Right ventricle myocardium superior (tissue), 1 donor: ENCODE data around the gene TCTN1. TPM values are rescaled to one million over a fixed set of nuclear protein-coding genes. Genes with fewer than 3 reads are reported as not detected.
"Not testable (repeated sequence)": the region's sequence is repeated elsewhere in the genome, so short reads cannot be mapped to it uniquely, and the experiment has no call there.

Source experiments
- ATAC-seq: fragments of 200-7000 bp; cut with Tn5 transposase; one replicate; pipeline ENCODE4 v1.9.1; 2020; ENCODE audit warnings: mild to moderate bottlenecking; ENCODE audit not compliant: poor library complexity
- DNase-seq: peaks from one replicate; pipeline ENCODE4 v3.0.0-alpha.2; 2020
- intact Hi-C: fragments of 100-400 bp; cut with DNase I; formaldehyde crosslinking; loops from one replicate; pipeline ENCODE4 v1.11.2; 2022
- long read RNA-seq: library from polyadenylated mRNA; unstranded; transcript quantifications from one replicate; pipeline ENCODE4 v2.0.0, GENCODE V29; 2021
- total RNA-seq: library from RNA; stranded (reverse); fragmentation: NEBNext Ultra II Directional; extraction: Animal tissue kit (Norgen Biotek cat#: 25700); gene quantifications from one replicate; pipeline ENCODE4 v1.2.1, GENCODE V29; 2021
- donor health status: DM: no; HTN: yes; CAD: no; lungs with severe emphysema.

Gene TCTN1
- 21.1 TPM for total RNA-seq
- long read RNA-seq, transcript TCTN1-223 (4 exons, 2,149 nt): minor isoform, 5 of 30 reads
- long read RNA-seq, transcript TCTN1-225 (15 exons, 2,309 nt): major isoform, 12 of 30 reads
- long read RNA-seq, partial matches to known transcripts: 1 of 30 reads
- long read RNA-seq, other reads (novel, unspliced or antisense): 10 of 30 reads

DNA sequence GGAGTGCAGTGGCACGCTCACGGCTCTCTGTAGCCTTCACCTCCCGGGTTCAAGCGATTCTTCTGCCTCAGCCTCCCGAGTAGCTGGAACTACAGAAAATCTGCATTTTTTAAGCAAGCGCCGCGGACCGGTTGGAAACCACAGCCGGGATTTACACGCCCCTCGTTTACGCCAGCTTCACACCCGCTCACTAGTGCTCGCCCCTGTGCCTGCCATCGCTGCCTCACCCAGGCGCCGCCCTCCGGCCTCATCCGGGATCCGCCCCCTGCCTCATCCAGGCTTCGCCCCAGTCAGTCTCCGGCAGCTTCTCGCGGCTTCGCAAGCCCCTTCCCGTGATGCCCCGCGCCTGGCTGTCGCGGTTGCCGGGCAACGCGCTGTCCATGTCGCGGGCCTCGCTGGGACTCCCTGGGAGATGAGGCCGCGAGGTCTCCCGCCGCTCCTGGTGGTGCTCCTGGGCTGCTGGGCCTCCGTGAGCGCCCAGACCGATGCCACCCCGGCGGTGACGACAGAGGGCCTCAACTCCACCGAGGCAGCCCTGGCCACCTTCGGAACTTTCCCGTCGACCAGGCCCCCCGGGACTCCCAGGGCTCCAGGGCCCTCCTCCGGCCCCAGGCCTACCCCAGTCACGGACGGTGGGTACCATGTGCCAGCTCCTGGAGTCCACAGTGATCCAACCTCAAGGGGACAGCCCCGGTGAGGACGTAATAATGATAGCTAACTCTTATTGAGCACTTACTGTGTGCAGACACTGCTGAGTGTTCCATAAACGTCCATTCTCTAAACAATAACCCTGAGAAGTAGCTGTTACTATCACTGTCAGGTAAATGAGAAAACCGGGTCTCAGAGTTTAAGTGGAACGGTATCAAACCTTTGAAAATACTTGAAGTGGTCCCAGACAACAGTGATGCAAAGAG is at the start of gene TCTN1:
TSS of gene TCTN1 (plus strand) at position 359 of the 914 bp plus-strand sequence. CDS start at position 413, 54 bp downstream.
- intact Hi-C loops: no loop called here
- DNase-seq (peak; percentile 99), ATAC-seq (peak; percentile 99)

DNA sequence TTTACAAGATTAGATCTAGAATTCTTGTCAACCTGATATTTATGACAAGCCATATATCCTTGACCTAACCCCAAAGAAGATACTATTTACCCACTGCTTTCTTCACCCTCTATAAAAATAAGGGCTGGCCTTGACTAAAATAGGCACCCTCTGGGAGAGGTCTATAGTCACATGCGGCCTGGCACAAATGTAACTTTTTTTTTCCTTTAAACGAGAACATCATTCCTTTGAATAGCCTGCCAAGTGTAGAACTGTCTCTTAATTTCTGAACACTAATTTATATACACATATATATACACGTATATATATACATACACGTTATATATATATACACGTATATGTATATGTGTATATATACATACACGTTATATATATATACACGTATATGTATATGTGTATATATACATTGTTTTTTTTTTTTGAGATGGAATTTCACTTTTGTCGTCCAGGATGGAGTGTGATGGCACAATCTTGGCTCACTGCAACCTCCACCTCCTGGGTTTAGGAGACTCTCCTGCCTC is 49.4 kb upstream of the TCTN1 start:
- no peak for DNase-seq
- ATAC-seq: peak; percentile 38
- intact Hi-C loops: no loop called here

DNA sequence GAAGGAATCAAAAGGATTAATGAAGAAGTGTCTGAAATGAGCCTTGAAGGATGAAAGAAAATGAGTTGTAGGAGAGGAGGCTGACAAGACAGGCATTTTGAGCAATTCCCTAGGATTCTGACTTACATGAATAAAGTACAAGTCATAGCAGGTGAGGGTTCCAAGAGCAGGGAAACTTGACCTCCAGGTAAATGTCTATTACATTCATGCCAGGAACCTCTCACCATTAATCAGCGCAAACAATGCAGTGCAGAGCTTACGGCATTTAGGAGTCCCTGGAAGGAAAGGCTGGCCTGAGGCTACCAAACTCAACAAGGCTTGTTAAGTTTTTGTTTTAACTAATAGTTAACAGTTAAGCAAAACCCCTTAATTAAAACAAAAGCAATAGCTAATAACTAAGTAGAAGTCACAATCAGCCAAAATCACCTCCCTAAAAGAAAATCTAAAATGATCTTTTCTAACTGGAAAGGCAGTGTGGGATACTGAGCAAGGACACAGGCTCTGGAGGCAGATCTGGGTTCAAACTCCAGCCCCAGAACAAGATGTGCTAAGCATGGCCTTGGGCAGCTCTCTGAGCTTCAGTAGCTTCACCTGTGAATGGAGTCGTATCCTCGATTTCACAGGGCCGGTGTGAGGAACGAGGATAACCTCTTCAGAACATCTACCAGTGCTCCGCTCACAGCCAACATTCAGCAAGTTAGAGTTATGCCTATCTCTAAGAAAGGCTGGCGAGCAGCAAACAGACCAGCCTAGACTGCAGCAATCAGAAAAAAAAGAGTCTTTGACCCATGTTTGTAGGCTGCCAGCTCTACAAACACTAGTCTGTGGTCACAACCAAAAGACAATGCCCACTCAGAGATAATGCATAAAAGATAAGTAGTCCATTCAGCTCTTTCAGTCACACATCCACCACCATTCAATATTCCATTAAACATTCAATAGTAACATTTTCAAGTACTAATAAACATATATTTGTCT is 47.7 kb upstream of the TCTN1 start:
- ATAC-seq (peak; percentile 33), DNase-seq (no peak)
- intact Hi-C loops: no loop called here

DNA sequence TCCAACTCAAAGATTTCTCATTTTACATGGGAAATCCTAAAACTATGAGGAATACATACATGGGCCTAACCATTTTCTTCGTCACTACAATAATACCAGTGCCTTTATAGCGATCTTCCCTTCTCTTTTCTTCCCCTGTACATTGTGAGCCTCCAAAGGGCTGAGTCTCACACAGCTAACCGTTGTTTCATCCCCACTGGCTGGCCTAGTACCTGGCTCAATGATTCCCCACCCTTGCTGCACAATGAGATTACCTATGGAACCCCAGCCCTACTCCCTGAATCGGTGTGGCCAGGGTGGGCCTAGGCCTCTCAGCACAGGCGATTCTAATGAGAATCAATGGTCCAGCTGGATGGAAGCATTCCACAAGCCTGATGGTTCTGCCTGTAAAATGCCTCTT is 46.9 kb upstream of the TCTN1 start:
- intact Hi-C loops: no loop called here
- DNase-seq (no peak), ATAC-seq (no peak)

DNA sequence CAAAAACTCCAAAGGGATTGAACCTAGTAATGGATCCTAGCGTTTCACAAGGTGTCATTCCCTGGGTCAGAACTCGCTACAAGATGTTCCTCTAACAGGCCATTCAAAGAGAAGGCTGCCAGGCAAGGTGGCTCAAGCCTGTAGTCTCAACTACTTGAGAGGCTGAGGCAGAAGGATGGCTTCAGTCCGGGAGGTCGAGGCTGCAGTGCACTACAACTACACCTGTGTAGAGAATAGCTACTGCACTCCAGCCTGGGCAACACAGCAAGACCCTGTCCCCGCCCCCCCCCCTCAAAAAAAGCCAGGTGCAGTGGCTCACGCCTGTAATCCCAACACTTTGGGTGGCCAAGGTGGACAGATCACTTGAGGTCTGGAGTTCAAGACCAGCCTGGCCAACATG is 45.2 kb upstream of the TCTN1 start:
- intact Hi-C loops: no loop called here
- DNase-seq: no peak
- ATAC-seq: no peak

DNA sequence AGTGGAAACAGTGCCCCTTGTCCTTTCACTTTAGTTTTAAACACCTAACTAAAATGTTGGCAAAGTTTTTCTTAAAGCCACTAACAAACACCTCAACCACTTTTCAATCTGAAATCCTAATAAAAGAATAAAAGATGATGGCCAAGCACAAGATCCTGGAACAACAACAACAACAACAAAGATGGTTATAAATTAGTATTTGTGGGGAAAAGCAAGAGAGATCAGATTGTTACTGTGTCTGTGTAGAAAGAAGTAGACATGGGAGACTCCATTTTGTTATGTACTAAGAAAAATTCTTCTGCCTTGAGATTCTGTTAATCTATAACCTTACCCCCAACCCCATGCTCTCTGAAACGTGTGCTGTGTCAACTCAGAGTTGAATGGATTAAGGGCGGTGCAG is 44.1 kb upstream of the TCTN1 start:
- ATAC-seq, intact Hi-C loops: not testable (repeated sequence)

GRCh38 chr12:110570798-110571197 is 43.1 kb upstream of the TCTN1 start:
- DNase-seq, ATAC-seq, intact Hi-C loops: not testable (repeated sequence)

More for the DNA sequence above, 44.1 kb upstream of the TCTN1 start:
- not testable (repeated sequence) for DNase-seq

- DNase-seq: no peak
- intact Hi-C loops: no loop called here
- no peak for ATAC-seq
These were observed 39.9 kb upstream of the TCTN1 start for GRCh38 chr12:110574044-110574443.

DNA sequence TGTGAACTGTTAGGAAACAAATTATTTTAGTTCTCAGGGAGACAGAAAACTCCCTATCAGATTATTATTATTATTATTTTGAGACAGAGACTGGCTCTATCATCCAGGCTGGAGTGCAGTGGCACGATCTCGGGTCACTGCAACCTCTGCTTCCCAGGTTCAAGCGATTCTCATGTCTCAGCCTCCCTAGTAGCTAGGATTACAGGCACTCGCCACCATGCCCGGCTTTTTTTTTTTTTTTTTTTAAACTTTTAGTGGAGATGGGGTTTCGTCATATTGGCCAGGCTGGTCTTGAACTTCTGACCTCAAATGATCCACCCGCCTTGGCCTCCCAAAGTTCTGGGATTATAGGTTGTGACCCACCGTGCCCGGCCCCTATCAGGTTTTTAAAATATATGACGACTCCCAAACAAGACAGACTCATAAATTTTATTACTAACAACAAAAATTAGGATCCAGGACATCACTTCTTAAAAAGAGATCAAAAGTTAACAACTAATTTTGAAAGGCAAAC is 39.2 kb upstream of the TCTN1 start:
- ATAC-seq, intact Hi-C loops, DNase-seq: not testable (repeated sequence)

GRCh38 chr12:110575326-110575725 is 38.6 kb upstream of the TCTN1 start:
- DNase-seq: no peak
- intact Hi-C loops: no loop called here
- ATAC-seq: peak; percentile 66

DNA sequence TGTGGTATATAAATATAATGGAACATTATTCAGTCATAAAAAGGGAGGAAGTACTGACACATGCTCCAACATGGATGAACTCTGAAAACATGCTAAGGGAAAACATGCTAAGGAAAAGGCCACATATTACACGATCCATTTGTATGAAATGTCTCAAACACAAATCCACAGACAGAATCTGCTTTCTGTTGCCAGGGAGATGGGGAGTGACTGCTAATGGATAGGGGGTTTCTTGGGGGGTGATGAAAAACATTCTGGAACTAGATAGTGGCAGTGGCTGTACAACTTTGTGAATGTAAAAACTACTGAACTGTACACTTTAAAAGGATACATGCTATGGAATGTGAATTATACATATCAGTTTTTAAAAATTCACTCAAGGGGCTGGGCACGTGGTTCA is 37.4 kb upstream of the TCTN1 start:
- DNase-seq (no peak), ATAC-seq (no peak)
- intact Hi-C loops: no loop called here

DNA sequence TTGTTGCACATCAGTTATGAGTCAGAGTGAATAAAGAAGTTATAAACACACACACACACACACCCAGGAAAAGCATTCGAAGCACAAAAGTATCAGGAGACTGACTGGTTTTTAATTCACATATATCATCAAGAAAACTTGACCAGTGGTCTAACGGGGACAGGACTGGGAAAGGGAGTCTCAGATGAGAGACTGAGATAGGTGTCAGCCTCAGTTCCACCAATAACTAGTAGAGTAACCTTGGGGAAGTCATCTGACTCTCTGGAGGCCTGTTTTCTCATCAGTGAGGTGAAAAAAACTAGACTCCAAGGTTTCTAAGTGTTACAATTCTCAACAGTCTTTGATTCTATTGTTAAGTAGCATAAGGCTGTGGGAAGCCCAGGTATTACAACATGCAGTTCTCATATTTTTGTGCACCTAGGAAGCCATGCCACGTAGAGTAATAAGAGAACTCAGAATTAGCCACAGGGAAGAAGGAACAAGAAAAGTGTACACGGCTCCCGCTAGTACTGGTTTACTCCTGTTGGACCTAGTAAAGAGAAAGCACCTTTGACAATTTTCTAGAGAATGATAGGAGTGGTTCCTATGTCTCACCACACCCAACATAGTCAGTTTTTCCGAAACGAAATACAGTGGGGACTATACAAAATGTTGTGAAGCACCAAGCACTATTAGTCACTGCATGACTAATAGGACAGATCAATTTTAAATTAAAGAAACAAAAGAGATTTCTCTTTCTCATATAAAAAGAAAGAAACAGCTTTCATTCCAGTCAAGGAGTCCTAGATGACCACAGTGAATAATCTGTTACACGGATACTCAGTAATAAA is 35.9 kb upstream of the TCTN1 start:
- intact Hi-C loops: no loop called here
- ATAC-seq (no peak), DNase-seq (no peak)

DNA sequence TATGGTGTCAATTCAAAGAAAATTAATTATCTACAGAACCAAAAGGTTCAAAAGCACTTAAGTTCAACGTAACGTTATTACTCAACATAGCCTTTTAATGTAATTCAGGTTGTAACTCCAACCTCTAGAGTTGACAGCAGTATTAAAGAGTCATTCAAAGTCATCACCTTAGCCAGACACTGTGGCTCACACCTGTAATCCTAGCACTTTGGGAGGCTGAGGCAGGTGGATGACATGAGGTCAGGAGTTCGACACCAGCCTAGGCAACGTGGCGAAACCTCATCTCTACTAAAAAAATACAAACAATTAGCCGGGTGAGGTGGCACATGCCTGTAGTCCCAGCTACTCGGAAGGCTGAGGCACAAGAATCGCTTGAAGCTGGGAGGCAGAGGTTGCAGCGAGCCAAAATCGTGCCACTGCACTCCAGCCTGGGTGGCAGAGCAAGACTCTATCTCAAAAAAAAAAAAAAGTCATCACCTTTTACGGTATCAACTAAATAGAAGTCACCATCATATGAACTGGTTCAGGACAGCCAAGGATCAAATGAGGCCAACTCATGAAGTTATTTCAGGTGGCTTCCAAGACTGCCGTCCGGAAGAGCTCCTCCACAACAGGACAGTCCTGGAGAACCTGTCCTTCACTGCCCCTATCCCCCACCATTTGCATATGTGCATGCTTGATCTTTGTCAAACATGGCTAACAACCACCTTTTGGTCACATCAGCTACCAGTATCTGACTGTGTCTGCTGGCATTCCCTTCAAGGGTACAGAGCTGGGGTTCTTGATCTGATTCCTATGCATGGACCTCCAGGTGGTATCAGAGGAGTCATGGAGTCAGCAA is 35.0 kb upstream of the TCTN1 start:
- ATAC-seq (peak; percentile 3), DNase-seq (no peak)
- intact Hi-C loops: no loop called here

GRCh38 chr12:110579535-110580253 is 34.2 kb upstream of the TCTN1 start:
- DNase-seq (no peak), ATAC-seq (no peak)
- intact Hi-C loops: loop anchor here (5.0 kb wide), 1 partner anchor 32 kb away; no protein-coding TSS in a partner anchor

DNA sequence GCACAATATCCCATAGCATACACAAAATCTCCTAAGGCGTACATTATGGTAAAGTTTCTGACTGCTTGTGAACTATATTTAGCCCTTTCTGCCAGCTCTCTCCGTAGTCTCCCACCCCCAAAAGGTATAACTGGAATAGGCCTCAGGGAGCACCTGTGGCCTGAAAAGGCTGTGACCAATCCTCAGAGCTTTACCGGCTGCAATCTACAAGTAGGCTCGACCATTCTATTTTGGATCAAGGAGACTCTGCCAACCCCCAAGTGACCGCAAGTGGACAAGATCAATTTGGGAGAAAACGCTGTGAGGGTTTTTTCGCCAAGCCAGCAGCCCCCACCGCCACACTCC is 32.0 kb upstream of the TCTN1 start:
- ATAC-seq (peak; percentile 31), DNase-seq (no peak)
- intact Hi-C loops: loop anchor here (5.0 kb wide), 1 partner anchor 35 kb away; no protein-coding TSS in a partner anchor
